Mesenchymal stem cell (in vitro differentiated cells and primary cell): Measurements from ENCODE around the gene SLK.

Source experiments
- DNase-seq: peaks from one replicate; pipeline ENCODE4 v3.0.0-alpha.2; 2013
- H2AFZ ChIP-seq: one replicate; pipeline ENCODE4 v1.6.1; 2013; ENCODE audit warnings: low read depth, mild to moderate bottlenecking, control low read depth, inconsistent platforms, low read length, moderate library complexity
- H2AK5ac ChIP-seq: 2 replicates; pipeline ENCODE4 v1.6.1; 2013; ENCODE audit warnings: low read length, moderate library complexity, mild to moderate bottlenecking, inconsistent platforms; ENCODE audit not compliant: severe bottlenecking
- H2BK120ac ChIP-seq: one replicate; pipeline ENCODE4 v1.6.1; 2013; ENCODE audit warnings: low read depth, mild to moderate bottlenecking, inconsistent platforms, low read length, moderate library complexity
- H2BK12ac ChIP-seq, 2 experiments: one replicate each; pipeline ENCODE4 v1.6.1; 2013; ENCODE audit warnings: inconsistent platforms in 2 of 2, low read length in 2 of 2, mild to moderate bottlenecking in 2 of 2, moderate library complexity in 2 of 2, control low read depth in 1 of 2
- H2BK15ac ChIP-seq: one replicate; pipeline ENCODE4 v1.6.1; 2013; ENCODE audit warnings: mild to moderate bottlenecking, low read depth, inconsistent platforms; ENCODE audit not compliant: poor library complexity, severe bottlenecking
- H2BK5ac ChIP-seq: 2 replicates; pipeline ENCODE4 v1.6.1; 2013; ENCODE audit warnings: low read depth, mild to moderate bottlenecking, low read length, control low read depth, inconsistent platforms; ENCODE audit not compliant: poor library complexity, severe bottlenecking
- H3K14ac ChIP-seq, 2 experiments: one replicate each; pipeline ENCODE4 v1.6.1; 2013; ENCODE audit warnings: inconsistent platforms in 2 of 2, low read length in 2 of 2, control low read depth in 1 of 2, mild to moderate bottlenecking in 1 of 2, moderate library complexity in 1 of 2
- H3K18ac ChIP-seq, 2 experiments: one replicate each; pipeline ENCODE4 v1.6.1; 2013; ENCODE audit warnings: inconsistent platforms in 2 of 2, low read length in 2 of 2, control low read depth in 1 of 2, low read depth in 1 of 2, mild to moderate bottlenecking in 1 of 2
- H3K23ac ChIP-seq, 2 experiments: one replicate each; pipeline ENCODE4 v1.6.1; 2013; ENCODE audit warnings: inconsistent platforms in 2 of 2, low read length in 2 of 2, mild to moderate bottlenecking in 2 of 2, moderate library complexity in 2 of 2, control low read depth in 1 of 2
- H3K27ac ChIP-seq: 2 replicates; pipeline ENCODE4 v1.5.1; 2013; ENCODE audit warnings: mild to moderate bottlenecking, moderate library complexity, low read length, control low read depth, inconsistent platforms; ENCODE audit not compliant: poor library complexity, severe bottlenecking
- H3K27me3 ChIP-seq, 2 experiments: 2 replicates each; pipeline versions ENCODE4 v1.6.1 to v1.7.0; 2013; ENCODE audit warnings: low read length in 2 of 2, mild to moderate bottlenecking in 2 of 2, moderate library complexity in 2 of 2, control low read depth in 1 of 2, inconsistent platforms in 1 of 2; ENCODE audit not compliant: control insufficient read depth in 1 of 2, insufficient read depth in 1 of 2
- H3K36me3 ChIP-seq, 2 experiments: 2 replicates each; pipeline versions ENCODE4 v1.6.1 to v1.7.0; 2013; ENCODE audit warnings: low read length in 2 of 2, control low read depth in 1 of 2, inconsistent platforms in 1 of 2, low read depth in 1 of 2, mild to moderate bottlenecking in 1 of 2; ENCODE audit not compliant: insufficient read depth in 2 of 2, control insufficient read depth in 1 of 2
- H3K4ac ChIP-seq, 2 experiments: one replicate each; pipeline ENCODE4 v1.6.1; 2013; ENCODE audit warnings: inconsistent platforms in 2 of 2, low read length in 2 of 2, mild to moderate bottlenecking in 2 of 2, moderate library complexity in 2 of 2, control low read depth in 1 of 2, low read depth in 1 of 2
- H3K4me1 ChIP-seq: 2 replicates; pipeline ENCODE4 v1.6.1; 2013; ENCODE audit warnings: low read depth, low read length, control low read depth; ENCODE audit not compliant: control insufficient read depth, insufficient read depth
- H3K4me2 ChIP-seq: 2 replicates; pipeline ENCODE4 v1.6.1; 2013; ENCODE audit warnings: low read length, mild to moderate bottlenecking, inconsistent platforms; ENCODE audit not compliant: poor library complexity, severe bottlenecking
- H3K4me3 ChIP-seq, 2 experiments: 2 replicates each; pipeline versions ENCODE4 v1.5.1 to v1.7.0; 2013; ENCODE audit warnings: low read length in 2 of 2, mild to moderate bottlenecking in 2 of 2, control low read depth in 1 of 2, low read depth in 1 of 2; ENCODE audit not compliant: insufficient read depth in 1 of 2
- H3K79me1 ChIP-seq: replicated peaks from 2 replicates; pipeline ENCODE4 v1.6.1; 2013; ENCODE audit warnings: mild to moderate bottlenecking, control low read depth, low read length, inconsistent platforms; ENCODE audit not compliant: poor library complexity, severe bottlenecking
- H3K9ac ChIP-seq: 2 replicates; pipeline ENCODE4 v1.7.0; 2013; ENCODE audit warnings: mild to moderate bottlenecking, low read length, moderate library complexity
- H3K9me3 ChIP-seq: 2 replicates; pipeline ENCODE4 v1.7.0; 2013; ENCODE audit warnings: mild to moderate bottlenecking, low read length; ENCODE audit not compliant: control insufficient read depth
- H4K8ac ChIP-seq: one replicate; pipeline ENCODE4 v1.6.1; 2013; ENCODE audit warnings: inconsistent platforms, mild to moderate bottlenecking, low read length, moderate library complexity
- H4K91ac ChIP-seq: one replicate; pipeline ENCODE4 v1.6.1; 2013; ENCODE audit warnings: mild to moderate bottlenecking, low read length, inconsistent platforms
- WGBS: methylation state at CpG from one replicate; pipeline ENCODE4 v1.1.7; 2013; ENCODE audit warnings: mixed read lengths; 5-methylcytosine and 5-hydroxymethylcytosine counted together

SLK gene

GRCh38 chr10:103977204-103977603 lies 10.3 kb downstream of the SLK start:
- Histone ChIP-seq H3K14ac (no peak overlapping the region), H2BK5ac (no peak overlapping the region), H3K4ac (no peak overlapping the region), H2AFZ (no peak overlapping the region), H3K18ac (no peak overlapping the region), H3K9ac (no peak overlapping the region), H4K91ac (no peak overlapping the region), H3K79me1 (peaks cover 2% of the 10 kb centered on the region), H3K9me3 (no peaks in the 10 kb centered on the region), H3K27ac (no peak overlapping the region), H2BK12ac (no peak overlapping the region), H4K8ac (no peak overlapping the region), H2AK5ac (no peak overlapping the region), H3K27me3 (no peaks in the 10 kb centered on the region), H3K4me2 (no peak overlapping the region), H3K4me1 (peaks cover 3% of the 10 kb centered on the region), H2BK120ac (no peak overlapping the region), H2BK15ac (no peak overlapping the region), H3K4me3 (no peak overlapping the region), H3K23ac (no peak overlapping the region), H3K36me3 (no peaks in the 10 kb centered on the region)
- 100% methylated on average over 2 of the region's 2 CpGs for WGBS
- no peak for DNase-seq

GRCh38 chr10:103979530-103979929 lies 12.6 kb downstream of the SLK start:
- WGBS = 96% methylated on average over 1 of the region's 2 CpGs
- Histone ChIP-seq H3K23ac (no peak overlapping the region), H4K8ac (no peak overlapping the region), H3K36me3 (peaks cover 0 to 2% of the 10 kb centered on the region in 2 experiments), H3K18ac (no peak overlapping the region), H3K4me3 (no peak overlapping the region), H4K91ac (no peak overlapping the region), H3K79me1 (peaks cover 5% of the 10 kb centered on the region), H3K9me3 (no peaks in the 10 kb centered on the region), H2AK5ac (no peak overlapping the region), H3K9ac (no peak overlapping the region), H2BK5ac (no peak overlapping the region), H3K27ac (no peak overlapping the region), H2BK12ac (no peak overlapping the region), H2BK15ac (no peak overlapping the region), H3K4me1 (peaks cover 4% of the 10 kb centered on the region), H3K4me2 (no peak overlapping the region), H3K4ac (no peak overlapping the region), H2AFZ (no peak overlapping the region), H3K14ac (no peak overlapping the region), H3K27me3 (no peaks in the 10 kb centered on the region), H2BK120ac (no peak overlapping the region)
- no peak for DNase-seq

GRCh38 chr10:103980288-103980906 lies 13.5 kb downstream of the SLK start:
- H3K18ac ChIP-seq = no peak overlapping the region
- no peak overlapping the region for H2BK12ac ChIP-seq
- H3K4me2 ChIP-seq = no peak overlapping the region
- H2AK5ac ChIP-seq = no peak overlapping the region
- no peak overlapping the region for H3K9ac ChIP-seq
- H2BK120ac ChIP-seq = no peak overlapping the region
- peaks cover 0 to 2% of the 10 kb centered on the region in 2 experiments for H3K36me3 ChIP-seq
- no peaks in the 10 kb centered on the region for H3K9me3 ChIP-seq
- H3K14ac ChIP-seq = no peak overlapping the region
- no peak overlapping the region for H2AFZ ChIP-seq
- H3K27me3 ChIP-seq = no peaks in the 10 kb centered on the region
- H4K8ac ChIP-seq = no peak overlapping the region
- 73% methylated on average over 4 of the region's 6 CpGs for WGBS
- H3K4me3 ChIP-seq = no peak overlapping the region
- no peak overlapping the region for H3K27ac ChIP-seq
- H3K4me1 ChIP-seq = peaks cover 4% of the 10 kb centered on the region
- no peak overlapping the region for H3K23ac ChIP-seq
- DNase-seq = peak; percentile 13
- no peak overlapping the region for H4K91ac ChIP-seq
- no peak overlapping the region for H2BK5ac ChIP-seq
- no peak overlapping the region for H2BK15ac ChIP-seq
- peaks cover 5% of the 10 kb centered on the region for H3K79me1 ChIP-seq
- no peak overlapping the region for H3K4ac ChIP-seq

GRCh38 chr10:103982639-103983038 lies 15.7 kb downstream of the SLK start:
- H3K27me3 ChIP-seq = no peaks in the 10 kb centered on the region
- no peak overlapping the region for H2AK5ac ChIP-seq
- H3K9ac ChIP-seq = no peak overlapping the region
- no peak overlapping the region for H4K91ac ChIP-seq
- no peak overlapping the region for H2BK120ac ChIP-seq
- no peak overlapping the region for H2AFZ ChIP-seq
- H3K36me3 ChIP-seq = peaks cover 0 to 2% of the 10 kb centered on the region in 2 experiments
- no peak overlapping the region for H3K14ac ChIP-seq
- no peak overlapping the region for H3K4me2 ChIP-seq
- H3K4ac ChIP-seq = no peak overlapping the region
- WGBS = 89% methylated on average over 3 of the region's 4 CpGs
- H3K9me3 ChIP-seq = no peaks in the 10 kb centered on the region
- no peak overlapping the region for H3K27ac ChIP-seq
- H3K18ac ChIP-seq = no peak overlapping the region
- H3K79me1 ChIP-seq = peaks cover 4% of the 10 kb centered on the region
- H2BK5ac ChIP-seq = no peak overlapping the region
- no peak overlapping the region for H3K4me3 ChIP-seq
- H3K23ac ChIP-seq = no peak overlapping the region
- peaks cover 2% of the 10 kb centered on the region for H3K4me1 ChIP-seq
- H2BK12ac ChIP-seq = no peak overlapping the region
- H4K8ac ChIP-seq = no peak overlapping the region
- H2BK15ac ChIP-seq = no peak overlapping the region
- no peak for DNase-seq
